CD4-positive, alpha-beta T cell treated with Interleukin-6 at 100 ng/mL for 8 hours (primary cell): Measurements from ENCODE around the gene PTPRC.

Experiments
- DNase-seq: peaks from one replicate; pipeline ENCODE4 v3.0.0-alpha.2; 2020; ENCODE audit warnings: mixed read lengths, low spot score

The PTPRC gene

GRCh38 chr1:198620218-198620617, 18.6 kb upstream of the PTPRC start:
- no peak for DNase-seq

GRCh38 chr1:198620951-198621824, 17.7 kb upstream of the PTPRC start:
- peak; percentile 72 for DNase-seq

- DNase-seq: no peak
Observed at GRCh38 chr1:198622001-198622400, 16.8 kb upstream of the PTPRC start.

GRCh38 chr1:198623752-198624647, 14.8 kb upstream of the PTPRC start:
- no peak for DNase-seq

- no peak for DNase-seq
Observed at GRCh38 chr1:198624648-198624980, 14.2 kb upstream of the PTPRC start.

GRCh38 chr1:198627436-198628066, 11.3 kb upstream of the PTPRC start:
- no peak for DNase-seq

GRCh38 chr1:198628067-198628455, 10.8 kb upstream of the PTPRC start:
- no peak for DNase-seq

- DNase-seq: no peak
Observed at GRCh38 chr1:198629610-198630009, 9.2 kb upstream of the PTPRC start.

- DNase-seq: no peak
Observed at GRCh38 chr1:198630863-198631262, 8.0 kb upstream of the PTPRC start.

GRCh38 chr1:198631292-198631691, 7.5 kb upstream of the PTPRC start:
- no peak for DNase-seq

- DNase-seq: no peak
Observed at GRCh38 chr1:198632007-198632406, 6.8 kb upstream of the PTPRC start.

GRCh38 chr1:198633675-198634121, 5.1 kb upstream of the PTPRC start:
- no peak for DNase-seq

- DNase-seq: no peak
Observed at GRCh38 chr1:198635964-198636363, 2.9 kb upstream of the PTPRC start.

- no peak for DNase-seq
Observed at GRCh38 chr1:198636391-198636790, 2.4 kb upstream of the PTPRC start.

- no peak for DNase-seq
Observed at GRCh38 chr1:198637157-198637556, 1.7 kb upstream of the PTPRC start.

GRCh38 chr1:198637916-198638437, 863 bp upstream of the PTPRC start:
- no peak for DNase-seq

- DNase-seq: no peak
Observed at GRCh38 chr1:198638441-198638840, 399 bp upstream of the PTPRC start.

- no peak for DNase-seq
Observed at GRCh38 chr1:198639671-198640143, 867 bp downstream of the PTPRC start.

GRCh38 chr1:198640174-198640573, 1.3 kb downstream of the PTPRC start:
- DNase-seq: no peak

GRCh38 chr1:198641501-198641900, 2.7 kb downstream of the PTPRC start:
- peak; percentile 44 for DNase-seq

GRCh38 chr1:198641966-198642668, 3.3 kb downstream of the PTPRC start:
- no peak for DNase-seq

- no peak for DNase-seq
Observed at GRCh38 chr1:198642983-198643382, 4.1 kb downstream of the PTPRC start.
